Smooth muscle cell (in vitro differentiated cells): ENCODE data around the gene SPATA33. TPM values are rescaled to one million over a fixed set of nuclear protein-coding genes. Genes with fewer than 3 reads are reported as not detected.
A peak's percentile ranks its signal among the peaks of the same experiment; 100 is the strongest.

Experiments
- DNase-seq: peaks from one replicate; lab custom pipeline; 2025; ENCODE audit not compliant: unreplicated experiment; lab: John Stamatoyannopoulos, UW
- H2AFZ ChIP-seq: fragments of 200-600 bp; sonication (generic); 2 replicates; pipeline ENCODE4 v1.6.0; 2016; ENCODE audit warnings: antibody characterized with exemption, low read depth, mild to moderate bottlenecking
- H3F3A ChIP-seq: fragments of 200-600 bp; sonication (generic); 2 replicates; pipeline ENCODE4 v1.6.0; 2017; ENCODE audit warnings: antibody characterized with exemption, low read depth
- H3K27ac ChIP-seq: fragments of 200-600 bp; sonication (generic); 2 replicates; pipeline ENCODE4 v1.5.1; 2016; ENCODE audit warnings: low read depth, mild to moderate bottlenecking
- H3K27me3 ChIP-seq: fragments of 200-600 bp; sonication (generic); 2 replicates; pipeline ENCODE4 v1.6.1; 2016; ENCODE audit warnings: low read depth, mild to moderate bottlenecking
- H3K36me3 ChIP-seq: fragments of 200-600 bp; sonication (generic); 2 replicates; pipeline ENCODE4 v1.5.1; 2016; ENCODE audit warnings: low read depth
- H3K4me1 ChIP-seq: fragments of 200-600 bp; sonication (generic); 2 replicates; pipeline ENCODE4 v1.5.1; 2016; ENCODE audit warnings: low read depth
- H3K4me2 ChIP-seq: fragments of 200-600 bp; sonication (generic); 2 replicates; pipeline ENCODE4 v1.6.0; 2016; ENCODE audit warnings: mild to moderate bottlenecking
- H3K4me3 ChIP-seq: fragments of 200-600 bp; sonication (generic); 2 replicates; pipeline ENCODE4 v1.5.1; 2016; ENCODE audit warnings: mild to moderate bottlenecking
- H3K79me2 ChIP-seq: fragments of 200-600 bp; sonication (generic); 2 replicates; pipeline ENCODE4 v1.6.0; 2016; ENCODE audit warnings: low read depth, mild to moderate bottlenecking
- H3K9ac ChIP-seq: fragments of 200-600 bp; sonication (generic); 2 replicates; pipeline ENCODE4 v1.6.0; 2016; ENCODE audit warnings: low read depth
- H3K9me3 ChIP-seq: fragments of 200-600 bp; sonication (generic); replicated peaks from 2 replicates; pipeline ENCODE4 v1.5.1; 2016; ENCODE audit warnings: low read depth
- H4K20me1 ChIP-seq: fragments of 200-600 bp; sonication (generic); 2 replicates; pipeline ENCODE4 v1.6.0; 2016; ENCODE audit warnings: low read depth
- WGBS: methylation state at CpG from one replicate; pipeline ENCODE4 v1.1.7; 2016; ENCODE audit warnings: low lambda C conversion rate; 5-methylcytosine and 5-hydroxymethylcytosine counted together
- polyA plus RNA-seq: library from polyadenylated mRNA; unstranded; fragments of >200 nt; fragmentation: Nextera tagmentation; extraction: Ambion mirVana; gene quantifications from 2 replicates; pipeline ENCODE4 v1.2.1, GENCODE V29; 2016
- total RNA-seq: library from RNA; depleted of rRNA; stranded (reverse); fragments of >200 nt; gene quantifications from 2 replicates; pipeline ENCODE4 v1.2.3, GENCODE V29; 2014
- TF ChIP-seq, protein P1 (sequence below): fragments of 200-600 bp; sonication (generic); IDR thresholded peaks from 2 replicates; pipeline ENCODE4 v1.5.1; 2017; ENCODE audit warnings: borderline replicate concordance, mild to moderate bottlenecking, antibody characterized with exemption; ENCODE audit not compliant: insufficient read depth, poor library complexity, severe bottlenecking

SPATA33 gene
- 4.0 TPM in 2 replicates for total RNA-seq
- polyA plus RNA-seq, result 8.1 and 10.4 TPM in 2 replicates

DNA sequence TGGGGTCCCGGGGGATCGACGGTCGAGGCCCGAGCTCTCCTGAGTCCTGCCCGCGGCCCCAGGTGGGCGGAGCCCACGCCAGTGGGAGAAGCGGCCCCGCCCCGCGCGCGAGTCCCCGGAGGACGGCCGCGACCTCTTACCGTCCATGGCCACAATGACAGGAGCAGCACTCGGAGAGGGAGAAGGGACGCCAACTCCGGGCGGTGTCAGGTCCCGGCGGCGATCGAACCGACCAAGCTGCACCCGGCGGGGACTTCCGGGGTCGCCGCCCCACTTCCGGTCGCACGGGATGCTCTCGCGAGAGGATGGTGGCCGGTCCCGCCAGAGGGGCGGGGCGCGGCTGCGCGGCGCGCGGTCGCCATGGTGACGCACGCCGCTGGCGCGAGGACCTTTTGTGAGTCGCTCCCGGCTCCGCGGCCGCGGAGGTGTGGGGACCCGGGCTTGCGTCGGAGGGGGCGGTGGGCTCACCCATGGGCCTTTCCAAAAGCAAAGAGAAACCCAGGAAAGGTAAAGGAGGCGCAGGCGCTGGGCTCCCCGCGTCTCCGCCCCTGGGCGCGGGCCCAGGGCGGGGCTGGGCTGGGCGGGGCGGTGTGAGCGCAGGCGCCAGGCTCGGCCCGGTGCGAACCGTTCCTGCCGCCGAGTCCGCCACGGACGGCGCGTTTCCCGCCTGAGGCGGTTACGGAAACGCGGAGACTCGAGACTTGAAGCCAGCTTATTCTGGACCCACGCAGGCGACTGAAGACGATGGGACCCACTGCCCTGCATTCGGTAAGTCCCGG is at the start of gene SPATA33, which contains the start of gene CHMP1A:
Gene SPATA33, plus strand, starts transcription at position 395 of the 779 bp plus-strand sequence. Its CDS starts 76 bp downstream, at position 471.
Gene CHMP1A, minus strand, starts transcription at position 267 of the 779 bp plus-strand sequence. Its CDS starts 120 bp downstream, at position 147.
- peak within 1 kb of the TSS; percentile 99 for H2AFZ ChIP-seq
- peaks cover 28% of the 10 kb centered on the region for H4K20me1 ChIP-seq
- no peaks in the 10 kb centered on the region for H3F3A ChIP-seq
- peak within 1 kb of the TSS; percentile 97 for H3K9ac ChIP-seq
- no peaks in the 10 kb centered on the region for H3K27me3 ChIP-seq
- peak within 1 kb of the TSS; percentile 70 for H3K27ac ChIP-seq
- H3K4me1 ChIP-seq, result peaks cover 12% of the 10 kb centered on the region
- peak within 1 kb of the TSS; percentile 99 for H3K4me3 ChIP-seq
- peak; percentile 79 for DNase-seq
- peak within 1 kb of the TSS; percentile 100 for H3K4me2 ChIP-seq
- under 1% methylated on average over 77 of the region's 99 CpGs for WGBS
- TF ChIP-seq, protein P1, sequence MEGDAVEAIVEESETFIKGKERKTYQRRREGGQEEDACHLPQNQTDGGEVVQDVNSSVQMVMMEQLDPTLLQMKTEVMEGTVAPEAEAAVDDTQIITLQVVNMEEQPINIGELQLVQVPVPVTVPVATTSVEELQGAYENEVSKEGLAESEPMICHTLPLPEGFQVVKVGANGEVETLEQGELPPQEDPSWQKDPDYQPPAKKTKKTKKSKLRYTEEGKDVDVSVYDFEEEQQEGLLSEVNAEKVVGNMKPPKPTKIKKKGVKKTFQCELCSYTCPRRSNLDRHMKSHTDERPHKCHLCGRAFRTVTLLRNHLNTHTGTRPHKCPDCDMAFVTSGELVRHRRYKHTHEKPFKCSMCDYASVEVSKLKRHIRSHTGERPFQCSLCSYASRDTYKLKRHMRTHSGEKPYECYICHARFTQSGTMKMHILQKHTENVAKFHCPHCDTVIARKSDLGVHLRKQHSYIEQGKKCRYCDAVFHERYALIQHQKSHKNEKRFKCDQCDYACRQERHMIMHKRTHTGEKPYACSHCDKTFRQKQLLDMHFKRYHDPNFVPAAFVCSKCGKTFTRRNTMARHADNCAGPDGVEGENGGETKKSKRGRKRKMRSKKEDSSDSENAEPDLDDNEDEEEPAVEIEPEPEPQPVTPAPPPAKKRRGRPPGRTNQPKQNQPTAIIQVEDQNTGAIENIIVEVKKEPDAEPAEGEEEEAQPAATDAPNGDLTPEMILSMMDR, result no peak
- H3K36me3 ChIP-seq, result no peaks in the 10 kb centered on the region
- peaks cover 56% of the 10 kb centered on the region for H3K79me2 ChIP-seq
- H3K9me3 ChIP-seq, result no peaks in the 10 kb centered on the region

DNA sequence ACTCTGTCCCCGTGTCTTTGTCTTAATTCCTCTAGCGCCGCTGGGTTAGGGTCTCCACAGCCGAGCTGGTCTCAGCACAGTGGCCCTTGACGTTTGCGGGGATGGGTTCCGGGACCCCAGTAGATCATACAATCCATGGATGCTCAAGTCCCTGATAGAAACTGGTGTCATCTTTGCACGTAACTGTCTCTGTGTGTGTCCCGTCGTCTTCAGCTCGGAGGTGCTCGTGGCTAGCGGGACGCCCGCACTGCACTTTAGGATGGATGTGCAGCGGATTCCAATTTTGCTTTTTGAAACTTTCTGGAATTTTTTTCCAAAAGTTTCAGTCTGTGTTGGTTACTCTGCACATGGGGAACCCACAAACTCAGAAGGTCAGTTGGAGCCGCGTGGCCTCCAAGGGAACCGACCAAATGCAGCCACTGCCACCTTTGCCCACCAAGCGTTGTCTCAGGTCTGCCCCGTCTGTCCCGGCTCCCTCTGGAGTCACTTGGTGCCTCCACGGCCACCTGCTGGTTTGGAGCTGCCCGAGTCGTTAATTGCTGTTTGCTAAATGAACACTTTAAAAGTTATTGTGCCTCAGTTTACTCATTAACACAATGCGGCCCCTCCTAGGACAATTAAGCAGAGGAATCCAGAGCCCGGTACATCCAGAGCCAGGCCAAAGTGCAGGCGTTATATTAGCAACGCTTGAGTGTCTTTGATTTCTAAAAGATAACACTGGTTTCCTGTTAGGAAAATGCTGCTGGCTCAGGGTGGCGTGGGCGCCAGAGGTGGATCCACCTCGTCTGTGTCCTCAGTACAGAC is 49.5 kb upstream of the SPATA33 start:
- H3K27me3 ChIP-seq, result no peaks in the 10 kb centered on the region
- no peaks in the 10 kb centered on the region for H3K9me3 ChIP-seq
- H3K79me2 ChIP-seq, result no peaks in the 10 kb centered on the region
- DNase-seq, result no peak
- H3F3A ChIP-seq, result peaks cover under 1% of the 10 kb centered on the region
- H3K9ac ChIP-seq, result no peak overlapping the region
- 89% methylated on average over 32 of the region's 32 CpGs for WGBS
- no peaks in the 10 kb centered on the region for H3K36me3 ChIP-seq
- no peaks in the 10 kb centered on the region for H3K4me1 ChIP-seq
- no peak overlapping the region for H2AFZ ChIP-seq
- no peak overlapping the region for H3K4me2 ChIP-seq
- TF ChIP-seq, protein P1, result no peak
- H3K27ac ChIP-seq, result no peak overlapping the region
- no peak overlapping the region for H3K4me3 ChIP-seq
- H4K20me1 ChIP-seq, result no peaks in the 10 kb centered on the region

DNA sequence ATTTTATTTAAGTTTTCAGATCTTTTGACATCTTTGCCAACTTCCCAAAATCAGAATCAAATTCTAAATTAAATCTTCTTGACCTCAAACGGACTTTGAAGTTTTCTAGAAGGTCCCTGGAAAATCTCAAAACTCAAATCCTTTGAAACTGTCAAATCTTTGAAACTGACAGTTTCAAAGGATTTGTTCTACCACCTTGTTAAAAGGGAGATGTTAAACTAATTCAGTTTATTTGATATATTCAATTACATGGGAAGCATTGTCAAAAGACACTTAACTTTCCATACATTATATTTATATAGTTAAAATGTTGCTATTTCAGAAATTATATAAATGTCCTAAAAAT is 47.6 kb upstream of the SPATA33 start:
- no peak overlapping the region for H2AFZ ChIP-seq
- no peaks in the 10 kb centered on the region for H3K9me3 ChIP-seq
- H4K20me1 ChIP-seq, result no peaks in the 10 kb centered on the region
- H3K79me2 ChIP-seq, result no peaks in the 10 kb centered on the region
- no peaks in the 10 kb centered on the region for H3K27me3 ChIP-seq
- TF ChIP-seq, protein P1, result no peak
- no peak overlapping the region for H3K4me2 ChIP-seq
- DNase-seq, result no peak
- WGBS, result 81% methylated on average over 1 of the region's 1 CpG
- H3K4me3 ChIP-seq, result no peak overlapping the region
- no peaks in the 10 kb centered on the region for H3K4me1 ChIP-seq
- H3F3A ChIP-seq, result no peaks in the 10 kb centered on the region
- no peak overlapping the region for H3K27ac ChIP-seq
- H3K36me3 ChIP-seq, result no peaks in the 10 kb centered on the region
- no peak overlapping the region for H3K9ac ChIP-seq
